Sigmoid colon (tissue), 4 donors: ENCODE data around the gene CSPG5.

Experiments used
- CTCF ChIP-seq, 4 experiments: fragments of 450-650 bp in 3 of 4; fragments of 200-600 bp in 1 of 4; IDR thresholded peaks; one replicate each; pipeline ENCODE4 v1.5.1; 2016 to 2019; ENCODE audit warnings: antibody characterized with exemption in 4 of 4, mild to moderate bottlenecking in 3 of 4, moderate library complexity in 2 of 4
- POLR2A ChIP-seq, 2 donors: fragments of 450-650 bp; IDR thresholded peaks; one replicate each; pipeline ENCODE4 v1.6.1; 2016; ENCODE audit warnings: antibody characterized with exemption in 2 of 2, mild to moderate bottlenecking in 2 of 2, moderate library complexity in 2 of 2
- POLR2AphosphoS5 ChIP-seq, 4 donors: sonication (generic); formaldehyde crosslinking; IDR thresholded peaks; one replicate each; pipeline ENCODE4 v1.6.1; 2017; ENCODE audit warnings: antibody characterized with exemption in 4 of 4

- TF ChIP-seq CTCF (IDR thresholded peaks at IDR 0.05) (no peak), POLR2AphosphoS5 (IDR thresholded peaks at IDR 0.05) (no peak), POLR2A (IDR thresholded peaks at IDR 0.05) (no peak)
These were observed 55.2 kb downstream of the CSPG5 start for GRCh38 chr3:47523310-47524073.
